HepG2 (cell line): ENCODE measurements around the gene MON1A. TPM values are rescaled to one million over a fixed set of nuclear protein-coding genes. Genes with fewer than 3 reads are reported as not detected.

ENCODE experiments used
- ARID2 ChIP-seq: sonication (generic); formaldehyde crosslinking; IDR thresholded peaks from 2 replicates; pipeline ENCODE4 v1.8.1; 2022; ENCODE audit warnings: mild to moderate bottlenecking, missing genetic modification reagents, borderline replicate concordance
- EEA1 ChIP-seq: sonication (generic); formaldehyde crosslinking; IDR thresholded peaks from 2 replicates; pipeline ENCODE4 v1.5.1; 2020; ENCODE audit warnings: mild to moderate bottlenecking, missing genetic modification reagents, borderline replicate concordance
- ELF4 ChIP-seq: sonication (generic); formaldehyde crosslinking; IDR thresholded peaks from 2 replicates; pipeline ENCODE4 v1.5.0; 2020; ENCODE audit warnings: missing genetic modification reagents, mild to moderate bottlenecking, moderate library complexity, borderline replicate concordance
- FOSL1 ChIP-seq: sonication (generic); formaldehyde crosslinking; IDR thresholded peaks from 2 replicates; pipeline ENCODE4 v1.9.0; 2021; ENCODE audit warnings: missing genetic modification reagents, borderline replicate concordance
- JARID2 ChIP-seq: sonication (generic); formaldehyde crosslinking; IDR thresholded peaks from 2 replicates; pipeline ENCODE4 v1.8.1; 2023; ENCODE audit warnings: missing genetic modification reagents, inconsistent platforms; ENCODE audit not compliant: insufficient replicate concordance
- MIER2 ChIP-seq: IDR thresholded peaks from 2 replicates; pipeline ENCODE4 v1.6.1; 2016; ENCODE audit warnings: missing biosample characterization, missing genetic modification reagents
- RBFOX2 ChIP-seq: fragments of 200-400 bp; formaldehyde crosslinking; IDR thresholded peaks from 2 replicates; pipeline ENCODE4 v1.6.1; 2017; ENCODE audit warnings: low read depth, mild to moderate bottlenecking, low read length
- RELA ChIP-seq: sonication (generic); formaldehyde crosslinking; IDR thresholded peaks from 2 replicates; pipeline ENCODE4 v1.4.0; 2020; ENCODE audit warnings: missing genetic modification reagents
- SP2 ChIP-seq: sonication (generic); formaldehyde crosslinking; IDR thresholded peaks from 2 replicates; pipeline ENCODE4 v1.5.1; 2020; ENCODE audit warnings: mild to moderate bottlenecking, missing genetic modification reagents
- SRF ChIP-seq: IDR thresholded peaks from 2 replicates; pipeline ENCODE4 v1.6.1; 2011; ENCODE audit warnings: mild to moderate bottlenecking, low read depth, low read length, moderate library complexity
- YY1 ChIP-seq: IDR thresholded peaks from 2 replicates; pipeline ENCODE4 v1.6.1; 2011; ENCODE audit warnings: low read length, low read depth, moderate library complexity, mild to moderate bottlenecking; ENCODE audit not compliant: insufficient read depth, insufficient replicate concordance
- ZFP36 ChIP-seq: fragments of 150-350 bp; IDR thresholded peaks from 2 replicates; pipeline ENCODE4 v1.6.1; 2018; ENCODE audit warnings: borderline replicate concordance, low read length, low read depth; ENCODE audit not compliant: partially characterized antibody
- ZMYM3 ChIP-seq: sonication (generic); formaldehyde crosslinking; IDR thresholded peaks from 2 replicates; pipeline ENCODE4 v1.5.1; 2020; ENCODE audit warnings: mild to moderate bottlenecking, missing genetic modification reagents
- ZNF329 ChIP-seq: sonication (generic); formaldehyde crosslinking; IDR thresholded peaks from 2 replicates; pipeline ENCODE4 v1.9.0; 2021; ENCODE audit warnings: low read depth, mild to moderate bottlenecking, missing genetic modification reagents
- ZNF432 ChIP-seq: sonication (generic); formaldehyde crosslinking; IDR thresholded peaks from 2 replicates; pipeline ENCODE4 v1.5.0; 2020; ENCODE audit warnings: missing genetic modification reagents, mild to moderate bottlenecking, borderline replicate concordance
- ZNF670 ChIP-seq: sonication (generic); formaldehyde crosslinking; IDR thresholded peaks from 2 replicates; pipeline ENCODE4 v1.8.0; 2022; ENCODE audit warnings: mild to moderate bottlenecking, missing genetic modification reagents, borderline replicate concordance
- ZNF775 ChIP-seq: sonication (generic); formaldehyde crosslinking; IDR thresholded peaks from 2 replicates; pipeline ENCODE4 v1.4.0; 2020; ENCODE audit warnings: missing genetic modification reagents, mild to moderate bottlenecking, moderate library complexity, borderline replicate concordance
- polyA plus RNA-seq, 8 experiments: library from polyadenylated mRNA; depleted of rRNA in 3 of 8; stranded (reverse) in 7 of 8; unstranded in 1 of 8; fragments of >200 nt; fragmentation: Illumina TruSeq in 4 of 8; extraction: Trizol in 4 of 8; gene quantifications; 2 replicates each; pipeline versions ENCODE4 v1.2.1 to v1.2.3, GENCODE V29; 2011 to 2016; ENCODE audit warnings: low read depth in 4 of 8, missing spikeins in 1 of 8, mixed read lengths in 1 of 8; ENCODE audit not compliant: insufficient read depth in 1 of 8
- total RNA-seq, 5 experiments: library from RNA; depleted of rRNA; stranded (reverse); fragments of >200 nt; fragmentation: Illumina TruSeq; extraction: Trizol; gene quantifications; 2 replicates each; pipeline ENCODE4 v1.2.3, GENCODE V29; 2016; ENCODE audit warnings: low read depth in 1 of 5
- TF ChIP-seq, protein P1 (sequence below): sonication (generic); formaldehyde crosslinking; IDR thresholded peaks from 2 replicates; pipeline ENCODE4 v1.8.0; 2022; ENCODE audit warnings: missing genetic modification reagents, mild to moderate bottlenecking, borderline replicate concordance
- TF ChIP-seq, protein P2 (sequence below): sonication (generic); formaldehyde crosslinking; IDR thresholded peaks from 2 replicates; pipeline ENCODE4 v1.5.0; 2020; ENCODE audit warnings: missing genetic modification reagents
- TF ChIP-seq, protein P3 (sequence below): sonication (generic); formaldehyde crosslinking; IDR thresholded peaks from 2 replicates; pipeline ENCODE4 v1.5.1; 2020; ENCODE audit warnings: mild to moderate bottlenecking, missing genetic modification reagents, borderline replicate concordance

Gene MON1A
- total and polyA plus RNA-seq, 2 of the 13 experiments (the other 11 are each of a cell fraction or from before 2014, with no cell fraction given), result 4.6 to 9.0 TPM

DNA sequence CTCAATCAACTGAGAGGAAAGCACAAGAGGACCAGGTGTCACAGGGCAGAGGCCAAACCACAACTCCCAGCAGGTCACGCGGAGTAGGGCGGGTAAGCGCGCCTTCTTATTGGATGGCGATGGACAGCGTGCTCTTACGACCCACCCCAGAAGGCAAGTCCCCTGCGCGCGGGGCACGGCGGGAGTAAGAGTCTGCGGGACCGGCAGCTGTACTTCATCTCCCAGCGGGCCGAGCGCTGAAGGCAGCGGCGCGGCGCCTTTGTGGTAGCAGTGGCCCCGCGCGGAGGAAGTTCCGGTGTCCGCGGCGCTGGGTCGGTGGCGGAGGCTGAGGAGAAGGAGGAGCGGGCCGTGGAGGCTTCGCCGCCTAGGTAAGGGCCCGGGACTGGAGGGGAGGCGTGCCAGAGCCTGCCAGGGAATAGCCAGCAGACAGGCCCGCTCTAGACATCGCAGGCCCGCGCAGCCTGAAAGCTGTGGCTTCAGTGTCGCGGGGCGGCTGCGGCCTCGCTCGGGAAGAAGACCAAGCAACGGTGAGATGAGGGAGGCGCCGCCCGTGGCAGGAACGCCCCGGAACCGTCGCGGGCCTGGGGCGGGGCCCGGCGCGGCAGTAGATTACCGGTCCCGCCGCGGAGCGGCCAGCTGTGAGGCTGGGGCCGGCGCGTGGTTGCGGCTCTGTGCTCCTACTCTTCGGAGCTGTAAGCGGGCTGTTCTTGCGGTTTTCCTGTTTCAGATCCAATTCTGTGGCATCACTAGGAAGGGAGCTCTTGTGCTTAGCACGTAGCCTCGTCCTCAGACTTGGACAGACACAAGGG, 10.5 kb upstream of the MON1A start, which contains the start of gene RBM6 (continued):
- no peak for TF ChIP-seq ZMYM3
- TF ChIP-seq ZNF775, result no peak
- peak; percentile 84; the same call in 1 of the 2 replicates for TF ChIP-seq ZNF670 (CRISPR knock-in tag)
- TF ChIP-seq RELA, result peak; percentile 80; the same call in 1 of the 2 replicates
- 0 out of 2 replicates have a peak, but pooled peaks have one; percentile 41 for TF ChIP-seq EEA1 (CRISPR knock-in tag)
- TF ChIP-seq YY1, result peak; percentile 72
- TF ChIP-seq, protein P1, sequence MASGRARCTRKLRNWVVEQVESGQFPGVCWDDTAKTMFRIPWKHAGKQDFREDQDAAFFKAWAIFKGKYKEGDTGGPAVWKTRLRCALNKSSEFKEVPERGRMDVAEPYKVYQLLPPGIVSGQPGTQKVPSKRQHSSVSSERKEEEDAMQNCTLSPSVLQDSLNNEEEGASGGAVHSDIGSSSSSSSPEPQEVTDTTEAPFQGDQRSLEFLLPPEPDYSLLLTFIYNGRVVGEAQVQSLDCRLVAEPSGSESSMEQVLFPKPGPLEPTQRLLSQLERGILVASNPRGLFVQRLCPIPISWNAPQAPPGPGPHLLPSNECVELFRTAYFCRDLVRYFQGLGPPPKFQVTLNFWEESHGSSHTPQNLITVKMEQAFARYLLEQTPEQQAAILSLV (CRISPR knock-in tag), result peak; percentile 59
- peak; percentile 79 for TF ChIP-seq ZNF329 (CRISPR knock-in tag)
- TF ChIP-seq ELF4 (CRISPR knock-in tag), result no peak; the same call in 1 of the 2 replicates
- peak; percentile 21; the same call in 1 of the 2 replicates for TF ChIP-seq MIER2 (CRISPR knock-in tag)
- TF ChIP-seq, protein P2, sequence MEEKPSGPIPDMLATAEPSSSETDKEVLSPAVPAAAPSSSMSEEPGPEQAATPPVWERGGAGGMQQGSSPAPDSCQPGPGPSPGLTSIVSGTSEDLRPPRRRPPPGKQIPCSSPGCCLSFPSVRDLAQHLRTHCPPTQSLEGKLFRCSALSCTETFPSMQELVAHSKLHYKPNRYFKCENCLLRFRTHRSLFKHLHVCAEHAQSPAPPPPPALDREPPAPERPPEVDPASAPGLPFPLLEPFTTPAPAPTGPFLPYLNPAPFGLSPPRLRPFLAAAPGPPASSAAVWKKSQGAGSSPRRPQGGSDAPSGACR (CRISPR knock-in tag), result peak; percentile 94; the same call in 1 of the 2 replicates
- no peak for TF ChIP-seq ARID2
- no peak for TF ChIP-seq ZFP36
- no peak for TF ChIP-seq JARID2 (CRISPR knock-in tag)
- TF ChIP-seq RBFOX2, result peak; percentile 98
- TF ChIP-seq, protein P3, sequence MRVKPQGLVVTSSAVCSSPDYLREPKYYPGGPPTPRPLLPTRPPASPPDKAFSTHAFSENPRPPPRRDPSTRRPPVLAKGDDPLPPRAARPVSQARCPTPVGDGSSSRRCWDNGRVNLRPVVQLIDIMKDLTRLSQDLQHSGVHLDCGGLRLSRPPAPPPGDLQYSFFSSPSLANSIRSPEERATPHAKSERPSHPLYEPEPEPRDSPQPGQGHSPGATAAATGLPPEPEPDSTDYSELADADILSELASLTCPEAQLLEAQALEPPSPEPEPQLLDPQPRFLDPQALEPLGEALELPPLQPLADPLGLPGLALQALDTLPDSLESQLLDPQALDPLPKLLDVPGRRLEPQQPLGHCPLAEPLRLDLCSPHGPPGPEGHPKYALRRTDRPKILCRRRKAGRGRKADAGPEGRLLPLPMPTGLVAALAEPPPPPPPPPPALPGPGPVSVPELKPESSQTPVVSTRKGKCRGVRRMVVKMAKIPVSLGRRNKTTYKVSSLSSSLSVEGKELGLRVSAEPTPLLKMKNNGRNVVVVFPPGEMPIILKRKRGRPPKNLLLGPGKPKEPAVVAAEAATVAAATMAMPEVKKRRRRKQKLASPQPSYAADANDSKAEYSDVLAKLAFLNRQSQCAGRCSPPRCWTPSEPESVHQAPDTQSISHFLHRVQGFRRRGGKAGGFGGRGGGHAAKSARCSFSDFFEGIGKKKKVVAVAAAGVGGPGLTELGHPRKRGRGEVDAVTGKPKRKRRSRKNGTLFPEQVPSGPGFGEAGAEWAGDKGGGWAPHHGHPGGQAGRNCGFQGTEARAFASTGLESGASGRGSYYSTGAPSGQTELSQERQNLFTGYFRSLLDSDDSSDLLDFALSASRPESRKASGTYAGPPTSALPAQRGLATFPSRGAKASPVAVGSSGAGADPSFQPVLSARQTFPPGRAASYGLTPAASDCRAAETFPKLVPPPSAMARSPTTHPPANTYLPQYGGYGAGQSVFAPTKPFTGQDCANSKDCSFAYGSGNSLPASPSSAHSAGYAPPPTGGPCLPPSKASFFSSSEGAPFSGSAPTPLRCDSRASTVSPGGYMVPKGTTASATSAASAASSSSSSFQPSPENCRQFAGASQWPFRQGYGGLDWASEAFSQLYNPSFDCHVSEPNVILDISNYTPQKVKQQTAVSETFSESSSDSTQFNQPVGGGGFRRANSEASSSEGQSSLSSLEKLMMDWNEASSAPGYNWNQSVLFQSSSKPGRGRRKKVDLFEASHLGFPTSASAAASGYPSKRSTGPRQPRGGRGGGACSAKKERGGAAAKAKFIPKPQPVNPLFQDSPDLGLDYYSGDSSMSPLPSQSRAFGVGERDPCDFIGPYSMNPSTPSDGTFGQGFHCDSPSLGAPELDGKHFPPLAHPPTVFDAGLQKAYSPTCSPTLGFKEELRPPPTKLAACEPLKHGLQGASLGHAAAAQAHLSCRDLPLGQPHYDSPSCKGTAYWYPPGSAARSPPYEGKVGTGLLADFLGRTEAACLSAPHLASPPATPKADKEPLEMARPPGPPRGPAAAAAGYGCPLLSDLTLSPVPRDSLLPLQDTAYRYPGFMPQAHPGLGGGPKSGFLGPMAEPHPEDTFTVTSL (CRISPR knock-in tag), result 0 out of 2 replicates have a peak, but pooled peaks have one; percentile 40
- no peak for TF ChIP-seq ZNF432 (CRISPR knock-in tag)
- peak; percentile 85 for TF ChIP-seq SP2 (CRISPR knock-in tag)
- no peak; the same call in 1 of the 2 replicates for TF ChIP-seq FOSL1 (CRISPR knock-in tag)
- TF ChIP-seq SRF, result peak; percentile 82
